GM12878 (cell line): ENCODE results near the gene HIVEP3. TPM values are rescaled to one million over a fixed set of nuclear protein-coding genes. Genes with fewer than 3 reads are reported as not detected.

Experiments
- ATAC-seq: fragments of 200-7000 bp; cut with Tn5 transposase; 3 replicates; pipeline ENCODE4 v1.9.1; 2020; ENCODE audit warnings: mild to moderate bottlenecking, moderate library complexity
- BruUV-seq: library from RNA; stranded (reverse); fragments of 400-500 nt; replicated peaks from 2 replicates; lab custom pipeline; 2021; lab: Mats Ljungman, UMichigan
- CTCF ChIA-PET: fragments of 300-600 bp; sonication (Branson Sonifier 250); formaldehyde crosslinking; extraction: SDS; loops from one replicate; lab custom pipeline; 2021; ENCODE audit warnings: inconsistent platforms; lab: Yijun Ruan, JAX
- POLR2A ChIA-PET: fragments of 350-600 bp; formaldehyde crosslinking; extraction: SDS; loops from one replicate; lab custom pipeline; 2021; ENCODE audit warnings: inconsistent platforms; lab: Charles Lee
- RAD21 ChIA-PET: fragments of 300-600 bp; sonication (Branson Sonifier 250); formaldehyde crosslinking; loops from one replicate; lab custom pipeline; 2023; ENCODE audit warnings: antibody characterized with exemption; ENCODE audit not compliant: unreplicated experiment; lab: Charles Lee
- SMC1A ChIA-PET: fragments of 300-600 bp; sonication (Branson Sonifier 250); formaldehyde crosslinking; loops from one replicate; lab custom pipeline; 2023; ENCODE audit not compliant: unreplicated experiment, uncharacterized antibody; lab: Charles Lee
- DNase-seq: peaks from one replicate; pipeline ENCODE4 v3.0.0-alpha.2; 2011; ENCODE audit warnings: low read depth, low spot score
- FAIRE-seq: peaks from 3 replicates; lab custom pipeline; 2011; peaks lifted over from hg19 to GRCh38; lab: Jason Lieb, UNC
- H2AFZ ChIP-seq: 2 replicates; pipeline ENCODE4 v1.6.0; 2011; ENCODE audit warnings: low read depth, low read length, control low read depth; ENCODE audit not compliant: control insufficient read depth
- H3K27ac ChIP-seq: 2 replicates; pipeline ENCODE4 v1.5.1; 2011; ENCODE audit warnings: control low read depth; ENCODE audit not compliant: control insufficient read depth, insufficient read depth
- H3K27me3 ChIP-seq, 2 experiments: replicated peaks in 1 of 2; 2 replicates each; pipeline versions ENCODE4 v1.6.0 to v1.6.1; 2011; ENCODE audit warnings: low read length in 1 of 2; ENCODE audit not compliant: control insufficient read depth in 2 of 2, insufficient read depth in 2 of 2
- H3K36me3 ChIP-seq, 2 experiments: 2 replicates each; pipeline ENCODE4 v1.5.1; 2011; ENCODE audit warnings: low read length in 1 of 2; ENCODE audit not compliant: control insufficient read depth in 2 of 2, insufficient read depth in 2 of 2
- H3K4me1 ChIP-seq: 2 replicates; pipeline ENCODE4 v1.6.1; 2011; ENCODE audit warnings: mild to moderate bottlenecking, low read length, moderate library complexity, mixed read lengths; ENCODE audit not compliant: control insufficient read depth, insufficient read depth
- H3K4me2 ChIP-seq: 2 replicates; pipeline ENCODE4 v1.6.0; 2011; ENCODE audit warnings: control low read depth; ENCODE audit not compliant: control insufficient read depth, insufficient read depth
- H3K4me3 ChIP-seq: fragments of 200-600 bp; sonication (generic); 2 replicates; pipeline ENCODE4 v1.5.1; 2016
- H3K79me2 ChIP-seq: 2 replicates; pipeline ENCODE4 v1.6.0; 2011; ENCODE audit warnings: low read length; ENCODE audit not compliant: control insufficient read depth, insufficient read depth
- H3K9ac ChIP-seq: 2 replicates; pipeline ENCODE4 v1.8.0; 2011; ENCODE audit warnings: low read length, control low read depth, mixed read lengths; ENCODE audit not compliant: control insufficient read depth, insufficient read depth
- H3K9me3 ChIP-seq: replicated peaks from 3 replicates; pipeline ENCODE4 v1.5.1; 2011; ENCODE audit warnings: mild to moderate bottlenecking, low read length; ENCODE audit not compliant: control insufficient read depth, insufficient read depth
- H4K20me1 ChIP-seq: 2 replicates; pipeline ENCODE4 v1.6.0; 2011; ENCODE audit not compliant: control insufficient read depth, insufficient read depth
- ETV6 ChIP-seq, 2 experiments: fragments of 450-650 bp in 1 of 2; IDR thresholded peaks in 1 of 2; conservative IDR thresholded peaks in 1 of 2; 2 replicates each; pipeline ENCODE4 v1.6.1; 2014; ENCODE audit warnings: antibody characterized with exemption in 1 of 2, borderline replicate concordance in 1 of 2, low read depth in 1 of 2, mild to moderate bottlenecking in 1 of 2, moderate library complexity in 1 of 2
- FOXK2 ChIP-seq: fragments of 450-650 bp; IDR thresholded peaks from 2 replicates; pipeline ENCODE4 v1.6.1; 2017; ENCODE audit warnings: mild to moderate bottlenecking, moderate library complexity
- NR2C2 ChIP-seq: IDR thresholded peaks from 2 replicates; pipeline ENCODE4 v1.6.1; 2011; ENCODE audit warnings: borderline replicate concordance, low read depth; ENCODE audit not compliant: control insufficient read depth, insufficient read length
- RB1 ChIP-seq: fragments of 450-650 bp; formaldehyde crosslinking; IDR thresholded peaks from 2 replicates; pipeline ENCODE4 v1.6.1; 2017; ENCODE audit warnings: mild to moderate bottlenecking, borderline replicate concordance
- SPI1 ChIP-seq: IDR thresholded peaks from 2 replicates; pipeline ENCODE4 v1.6.1; 2011; ENCODE audit warnings: low read depth, mild to moderate bottlenecking, low read length, moderate library complexity, borderline replicate concordance; ENCODE audit not compliant: insufficient read depth
- SREBF2 ChIP-seq: IDR thresholded peaks from 2 replicates; pipeline ENCODE4 v1.6.1; 2012; ENCODE audit warnings: mild to moderate bottlenecking, low read length
- STAT1 ChIP-seq: fragments of 450-650 bp; conservative IDR thresholded peaks from 2 replicates; pipeline ENCODE4 v1.6.1; 2014; ENCODE audit warnings: antibody characterized with exemption, mild to moderate bottlenecking
- USF2 ChIP-seq: IDR thresholded peaks from 2 replicates; pipeline ENCODE4 v1.6.1; 2011; ENCODE audit warnings: low read depth, low read length, improper control_type of control experiment, borderline replicate concordance
- WGBS: methylation state at CpG from one replicate; pipeline ENCODE4 v1.1.6; 2016; ENCODE audit warnings: low lambda C conversion rate; ENCODE audit not compliant: insufficient replicate concordance, insufficient coverage; ENCODE audit errors: missing lambda C conversion rate; 5-methylcytosine and 5-hydroxymethylcytosine counted together
- in situ Hi-C: fragments of 300-500 bp; cut with MboI; formaldehyde crosslinking; loops from 9 replicates; pipeline ENCODE4 v1.14.3; 2018; ENCODE audit warnings: mixed read lengths
- intact Hi-C: fragments of 100-400 bp; cut with micrococcal nuclease; formaldehyde crosslinking; loops from one replicate; pipeline ENCODE4 v1.14.2; 2022; ENCODE audit not compliant: unreplicated experiment
- polyA plus RNA-seq, 11 experiments: library from polyadenylated mRNA; depleted of rRNA in 4 of 11; unstranded in 6 of 11; stranded (reverse) in 5 of 11; fragments of >200 nt; fragmentation: Nextera tagmentation in 4 of 11; fragmentation: Illumina TruSeq in 1 of 11; extraction: Ambion mirVana in 4 of 11; extraction: Trizol in 1 of 11; gene quantifications; 1 replicate in 1 of 11; 2 replicates in 10 of 11; pipeline versions ENCODE4 v1.2.1 to v1.2.3, GENCODE V29; 2011 to 2016; ENCODE audit warnings: inconsistent platforms in 2 of 11, missing spikeins in 2 of 11, low read depth in 1 of 11
- total RNA-seq, 4 experiments: library from RNA; depleted of rRNA in 3 of 4; stranded (reverse); fragments of >200 nt in 3 of 4; fragmentation: Illumina TruSeq in 1 of 4; extraction: Trizol in 1 of 4; gene quantifications; 2 replicates each; pipeline versions ENCODE4 v1.2.1 to v1.2.3, GENCODE V29; 2013 to 2021

HIVEP3 gene
- total and polyA plus RNA-seq, 10 of the 15 experiments (the other 5 are each of a cell fraction or from before 2014, with no cell fraction given), result 1.8 to 13.6 (median 3.8) TPM

- H3K4me3 ChIP-seq, result no peak overlapping the region
These were observed 104.7 kb downstream of the HIVEP3 start for GRCh38 chr1:41813755-41814745.

GRCh38 chr1:41813226-41813625 is 105.5 kb downstream of the HIVEP3 start:
- intact Hi-C loops, result loop anchor here (5.0 to 10.0 kb wide), 2 partner anchors 144 to 332 kb away; no protein-coding TSS in a partner anchor
- TF ChIP-seq SPI1 (no peak), RB1 (no peak), FOXK2 (no peak), SREBF2 (no peak), ETV6 (conservative IDR thresholded peaks at IDR 0.05 in 1 of 2, IDR thresholded peaks at IDR 0.05 in 1 of 2; ENCODE audit: borderline replicate concordance in 1 of 2, low read depth in 1 of 2) (no peak), USF2 (no peak), STAT1 (no peak)

More at GRCh38 chr1:41813755-41814745, 104.7 kb downstream of the HIVEP3 start:
- ChIA-PET CTCF (interaction anchor here (1.0 to 3.3 kb wide), 5 partner anchors 52 to 357 kb away, joined by 3 to 24 read pairs (median 3); no protein-coding TSS in a partner anchor), RAD21 (interaction anchor here (1.2 to 3.6 kb wide), 2 partner anchors 51 to 53 kb away, joined by 3 to 32 read pairs; no protein-coding TSS in a partner anchor), SMC1A (interaction anchor here (0.7 to 1.6 kb wide), 4 partner anchors 11 to 241 kb away, joined by 3 to 4 read pairs (median 3); no protein-coding TSS in a partner anchor), POLR2A (interaction anchor here (0.5 kb wide), 1 partner anchor 160 kb away, joined by 7 read pairs; no protein-coding TSS in a partner anchor)
- no peak overlapping the region for H2AFZ ChIP-seq
- peaks cover 36% of the 10 kb centered on the region for H3K4me1 ChIP-seq
- no peak for TF ChIP-seq NR2C2
- 55% methylated on average over 9 of the region's 9 CpGs for WGBS
- ATAC-seq (no peak), DNase-seq (no peak), FAIRE-seq (no peak)
- H3K36me3 ChIP-seq, result no peaks in the 10 kb centered on the region
- H3K27me3 ChIP-seq, result no peaks in the 10 kb centered on the region
- no peak overlapping the region for H3K27ac ChIP-seq
- intact Hi-C loops (loop anchor here (5.0 to 10.0 kb wide), 2 partner anchors 143 to 331 kb away; no protein-coding TSS in a partner anchor), in situ Hi-C loops (no loop called here)
- no peak overlapping the region for H3K9ac ChIP-seq
- no peaks in the 10 kb centered on the region for H3K79me2 ChIP-seq
- no peaks in the 10 kb centered on the region; the same call in 1 of the 2 replicates for H4K20me1 ChIP-seq
- no peak overlapping the region for H3K4me2 ChIP-seq
- no TSS peak for BruUV-seq
- H3K9me3 ChIP-seq, result no peaks in the 10 kb centered on the region

More at GRCh38 chr1:41813226-41813625, 105.5 kb downstream of the HIVEP3 start:
- Histone ChIP-seq H3K9ac (no peak overlapping the region), H3K4me2 (no peak overlapping the region), H2AFZ (no peak overlapping the region), H3K79me2 (no peaks in the 10 kb centered on the region), H3K27ac (no peak overlapping the region), H3K9me3 (no peaks in the 10 kb centered on the region), H3K36me3 (no peaks in the 10 kb centered on the region), H3K4me1 (peaks cover 36% of the 10 kb centered on the region), H3K27me3 (no peaks in the 10 kb centered on the region), H3K4me3 (no peak overlapping the region), H4K20me1 (no peaks in the 10 kb centered on the region; the same call in 1 of the 2 replicates)
- ChIA-PET RAD21 (interaction anchor here (1.2 to 3.6 kb wide), 2 partner anchors 51 to 54 kb away, joined by 3 to 32 read pairs; no protein-coding TSS in a partner anchor), SMC1A (interaction anchor here (1.2 to 4.4 kb wide), 3 partner anchors 52 to 361 kb away, joined by 4 to 36 read pairs (median 19); no protein-coding TSS in a partner anchor), CTCF (interaction anchor here (0.6 to 3.3 kb wide), 6 partner anchors 11 to 360 kb away, joined by 3 to 27 read pairs (median 20); no protein-coding TSS in a partner anchor), POLR2A (no interaction called here)
- BruUV-seq, result no TSS peak
- ATAC-seq, result no peak
- FAIRE-seq, result no peak
- in situ Hi-C loops, result no loop called here
- no peak for DNase-seq
- whole genome bisulfite sequencing, result 92% methylated on average over 5 of the region's 5 CpGs
